A673 (cell line): ENCODE measurements around the gene UBASH3A. TPM values are rescaled to one million over a fixed set of nuclear protein-coding genes. Genes with fewer than 3 reads are reported as not detected.

Experiments used
- BruUV-seq: library from RNA; stranded (reverse); fragments of 400-500 nt; replicated peaks from 2 replicates; lab custom pipeline; 2021; lab: Mats Ljungman, UMichigan
- CTCF ChIA-PET: fragments of 300-600 bp; sonication (Branson Sonifier 250); formaldehyde crosslinking; loops from one replicate; lab custom pipeline; 2022; ENCODE audit warnings: antibody characterized with exemption; lab: Charles Lee
- POLR2A ChIA-PET: fragments of 300-600 bp; sonication (Branson Sonifier 250); formaldehyde crosslinking; loops from one replicate; lab custom pipeline; 2022; ENCODE audit warnings: antibody characterized with exemption; ENCODE audit not compliant: low non-redundant PET; lab: Charles Lee
- DNase-seq: peaks from one replicate; pipeline ENCODE4 v3.0.0-alpha.2; 2015; ENCODE audit warnings: low spot score
- H3K27ac ChIP-seq: fragments of 200-600 bp; sonication (generic); 2 replicates; pipeline ENCODE4 v1.5.1; 2016; ENCODE audit warnings: mixed run types, low read depth, mild to moderate bottlenecking, mixed read lengths, antibody characterized with exemption, low read length; ENCODE audit not compliant: poor library complexity, severe bottlenecking
- H3K27me3 ChIP-seq: fragments of 200-600 bp; sonication (generic); replicated peaks from 2 replicates; pipeline ENCODE4 v1.6.1; 2017; ENCODE audit warnings: mixed run types, low read depth, mild to moderate bottlenecking, mixed read lengths, antibody characterized with exemption, low read length; ENCODE audit not compliant: insufficient read depth, poor library complexity
- H3K36me3 ChIP-seq: fragments of 200-600 bp; sonication (generic); 2 replicates; pipeline ENCODE4 v1.6.1; 2016; ENCODE audit warnings: mixed run types, mild to moderate bottlenecking, mixed read lengths, antibody characterized with exemption, low read length; ENCODE audit not compliant: insufficient read depth, poor library complexity, severe bottlenecking
- H3K4me1 ChIP-seq: fragments of 200-600 bp; sonication (generic); 2 replicates; pipeline ENCODE4 v1.6.1; 2017; ENCODE audit warnings: mixed run types, mild to moderate bottlenecking, mixed read lengths, antibody characterized with exemption, low read length; ENCODE audit not compliant: insufficient read depth, poor library complexity, severe bottlenecking
- H3K4me3 ChIP-seq: fragments of 200-600 bp; sonication (generic); 2 replicates; pipeline ENCODE4 v1.5.1; 2016; ENCODE audit warnings: low read depth, mixed run types, mild to moderate bottlenecking, mixed read lengths, low read length; ENCODE audit not compliant: poor library complexity, severe bottlenecking
- H3K9me3 ChIP-seq: fragments of 200-600 bp; sonication (generic); 2 replicates; pipeline ENCODE4 v1.6.1; 2016; ENCODE audit warnings: mixed run types, low read depth, mild to moderate bottlenecking, mixed read lengths, antibody characterized with exemption, low read length; ENCODE audit not compliant: poor library complexity, severe bottlenecking
- EZH2 ChIP-seq: fragments of 200-600 bp; sonication (generic); IDR thresholded peaks from 2 replicates; pipeline ENCODE4 v1.6.1; 2017; ENCODE audit warnings: borderline replicate concordance, low read depth, mild to moderate bottlenecking, mixed read lengths, antibody characterized with exemption, low read length; ENCODE audit not compliant: poor library complexity, severe bottlenecking
- intact Hi-C: fragments of 100-400 bp; cut with micrococcal nuclease; formaldehyde crosslinking; loops from one replicate; pipeline ENCODE4 v1.10.0; 2022; ENCODE audit not compliant: unreplicated experiment
- total RNA-seq: library from RNA; stranded (reverse); gene quantifications from 2 replicates; pipeline ENCODE4 v1.2.3, GENCODE V29; 2021
- TF ChIP-seq, protein P1 (sequence below): fragments of 300-800, 200-600 bp; sonication (generic); conservative IDR thresholded peaks from 2 replicates; pipeline ENCODE4 v1.5.1; 2017; ENCODE audit warnings: low read depth, mild to moderate bottlenecking, antibody characterized with exemption, low read length, moderate library complexity, mixed read lengths

Gene UBASH3A
- total RNA-seq, 1 experiment from 2014 or later = not detected

GRCh38 chr21:42435401-42435800, 31.7 kb downstream of the UBASH3A start:
- BruUV-seq = no TSS peak
- intact Hi-C loops = no loop called here
- TF ChIP-seq EZH2 = no peak
- TF ChIP-seq, protein P1, sequence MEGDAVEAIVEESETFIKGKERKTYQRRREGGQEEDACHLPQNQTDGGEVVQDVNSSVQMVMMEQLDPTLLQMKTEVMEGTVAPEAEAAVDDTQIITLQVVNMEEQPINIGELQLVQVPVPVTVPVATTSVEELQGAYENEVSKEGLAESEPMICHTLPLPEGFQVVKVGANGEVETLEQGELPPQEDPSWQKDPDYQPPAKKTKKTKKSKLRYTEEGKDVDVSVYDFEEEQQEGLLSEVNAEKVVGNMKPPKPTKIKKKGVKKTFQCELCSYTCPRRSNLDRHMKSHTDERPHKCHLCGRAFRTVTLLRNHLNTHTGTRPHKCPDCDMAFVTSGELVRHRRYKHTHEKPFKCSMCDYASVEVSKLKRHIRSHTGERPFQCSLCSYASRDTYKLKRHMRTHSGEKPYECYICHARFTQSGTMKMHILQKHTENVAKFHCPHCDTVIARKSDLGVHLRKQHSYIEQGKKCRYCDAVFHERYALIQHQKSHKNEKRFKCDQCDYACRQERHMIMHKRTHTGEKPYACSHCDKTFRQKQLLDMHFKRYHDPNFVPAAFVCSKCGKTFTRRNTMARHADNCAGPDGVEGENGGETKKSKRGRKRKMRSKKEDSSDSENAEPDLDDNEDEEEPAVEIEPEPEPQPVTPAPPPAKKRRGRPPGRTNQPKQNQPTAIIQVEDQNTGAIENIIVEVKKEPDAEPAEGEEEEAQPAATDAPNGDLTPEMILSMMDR = no peak
- Histone ChIP-seq H3K9me3 (peaks cover 12% of the 10 kb centered on the region), H3K27ac (no peak overlapping the region), H3K27me3 (peaks cover 38% of the 10 kb centered on the region), H3K4me3 (no peak overlapping the region), H3K36me3 (no peaks in the 10 kb centered on the region), H3K4me1 (no peaks in the 10 kb centered on the region)
- DNase-seq = no peak
- CTCF ChIA-PET = no interaction called here
- POLR2A ChIA-PET = no interaction called here

GRCh38 chr21:42435833-42436232, 32.1 kb downstream of the UBASH3A start:
- BruUV-seq = no TSS peak
- intact Hi-C loops = no loop called here
- H3K4me1 ChIP-seq = no peaks in the 10 kb centered on the region
- no peak overlapping the region for H3K27ac ChIP-seq
- H3K27me3 ChIP-seq = peaks cover 38% of the 10 kb centered on the region
- ChIA-PET CTCF (no interaction called here), POLR2A (no interaction called here)
- DNase-seq = no peak
- H3K36me3 ChIP-seq = no peaks in the 10 kb centered on the region
- peaks cover 12% of the 10 kb centered on the region for H3K9me3 ChIP-seq
- no peak overlapping the region for H3K4me3 ChIP-seq
- TF ChIP-seq, protein P1 = no peak
- no peak for TF ChIP-seq EZH2

- ChIA-PET CTCF (no interaction called here), POLR2A (no interaction called here)
- H3K4me3 ChIP-seq = no peak overlapping the region
- H3K27me3 ChIP-seq = peaks cover 38% of the 10 kb centered on the region
- no peaks in the 10 kb centered on the region for H3K4me1 ChIP-seq
- no peak for DNase-seq
- BruUV-seq = no TSS peak
- intact Hi-C loops = no loop called here
- H3K27ac ChIP-seq = no peak overlapping the region
- H3K9me3 ChIP-seq = peaks cover 12% of the 10 kb centered on the region
- no peak for TF ChIP-seq EZH2
- TF ChIP-seq, protein P1 = no peak
- H3K36me3 ChIP-seq = no peaks in the 10 kb centered on the region
These were observed 33.2 kb downstream of the UBASH3A start for GRCh38 chr21:42436914-42437313.
